ENCODE measurements around the gene CCNB2. TPM values are rescaled to one million over a fixed set of nuclear protein-coding genes. Genes with fewer than 3 reads are reported as not detected.

The CCNB2 gene
- total and polyA plus RNA-seq, 2 donors (not counting 3 experiments of a cell fraction or from before 2014, with no cell fraction given), result 55.9 to 65.2 TPM

- ChIA-PET POLR2A (no interaction called here), CTCF (interaction anchor here (0.7 to 1.4 kb wide), 5 partner anchors 10 to 32 kb away, joined by 3 to 4 read pairs (median 3); no protein-coding TSS in a partner anchor)
- Histone ChIP-seq H2AFZ (ENCODE audit: low read depth, low read length) (no peak overlapping the region), H3K79me2 (ENCODE audit: control insufficient read depth, insufficient read depth, low read length) (no peaks in the 10 kb centered on the region), H3K27me3 (ENCODE audit: control insufficient read depth in 2 of 2, insufficient read depth in 2 of 2, low read length in 2 of 2) (no peaks in the 10 kb centered on the region), H3K9me1 (replicated peaks; ENCODE audit: control insufficient read depth, extremely low read depth, insufficient read depth, low read length) (no peaks in the 10 kb centered on the region), H3K36me3 (ENCODE audit: control insufficient read depth in 2 of 2, extremely low read depth in 1 of 2, insufficient read depth in 2 of 2, low read length in 2 of 2) (peaks cover under 1 to 12% of the 10 kb centered on the region in 2 experiments), H3K27ac (ENCODE audit: insufficient read depth, low read depth, low read length) (no peak overlapping the region), H3K4me3 (replicated peaks in 1 of 3; ENCODE audit: insufficient read depth in 1 of 3, low read depth in 1 of 3, low read length in 3 of 3) (no peak overlapping the region), H3K4me2 (ENCODE audit: insufficient read depth, low read length) (no peak overlapping the region), H3K9me3 (replicated peaks; ENCODE audit: control insufficient read depth, insufficient read depth, low read length) (no peaks in the 10 kb centered on the region), H4K20me1 (replicated peaks; ENCODE audit: control insufficient read depth, extremely low read depth, insufficient read depth, low read length) (no peaks in the 10 kb centered on the region), H3K4me1 (ENCODE audit: control insufficient read depth, extremely low read depth, insufficient read depth, low read length) (no peaks in the 10 kb centered on the region), H3K9ac (replicated peaks; ENCODE audit: extremely low read depth, insufficient read depth, low read length) (no peak overlapping the region)
- no TSS peak for BruUV-seq (replicated peaks)
- TF ChIP-seq MYC (IDR thresholded peaks at IDR 0.05; ENCODE audit: low read depth, low read length), result no peak
- no peak for TF ChIP-seq FOS (IDR thresholded peaks at IDR 0.05; ENCODE audit: borderline replicate concordance, insufficient read depth, low read length)
- TF ChIP-seq MAX (IDR thresholded peaks at IDR 0.05; ENCODE audit: insufficient read depth, insufficient read length), result no peak
- no peak for TF ChIP-seq GATA2 (IDR thresholded peaks at IDR 0.05; ENCODE audit: insufficient read depth, insufficient read length, low read depth, low read length)
- TF ChIP-seq POLR2AphosphoS5 (IDR thresholded peaks at IDR 0.05; ENCODE audit: insufficient read depth, low read depth, low read length), result no peak
- TF ChIP-seq CTCF (IDR thresholded peaks at IDR 0.05; ENCODE audit: extremely low read depth in 1 of 2, insufficient read depth in 1 of 2, low read depth in 1 of 2, low read length in 2 of 2), result no peak
- TF ChIP-seq EZH2 (IDR thresholded peaks at IDR 0.05; ENCODE audit: borderline replicate concordance, low read depth, low read length, severe bottlenecking), result no peak
- no peak for TF ChIP-seq POLR2A (IDR thresholded peaks at IDR 0.05; ENCODE audit: low read depth, low read length)
- TF ChIP-seq JUN (IDR thresholded peaks at IDR 0.05; ENCODE audit: borderline replicate concordance, insufficient read depth, insufficient read length, low read depth), result no peak
- DNase-seq (ENCODE audit: low read depth, low spot score) (no peak), FAIRE-seq (no peak)
- dilution Hi-C loops (cut with MboI; ENCODE audit: extremely low pct_ligation_motif_present, low sequenced_read_pairs) (no loop called here), intact Hi-C loops (cut with micrococcal nuclease) (no loop called here)
Observed at GRCh38 chr15:59074607-59075006, 30.3 kb upstream of the CCNB2 start.

Data from endothelial cell of umbilical vein (primary cell).